Right lobe of liver (tissue), 6 donors: ENCODE results near the gene PSMB9. TPM values are rescaled to one million over a fixed set of nuclear protein-coding genes. Genes with fewer than 3 reads are reported as not detected.

Experiments used
- ATAC-seq, 4 donors: fragments of 200-7000 bp; cut with Tn5 transposase; one replicate each; pipeline ENCODE4 v1.9.1; 2020; ENCODE audit warnings: mild to moderate bottlenecking in 4 of 4, moderate library complexity in 4 of 4
- DNase-seq, 3 donors: peaks; one replicate each; pipeline ENCODE4 v3.0.0-alpha.2; 2020
- H3K27ac ChIP-seq, 3 donors: fragments of 200-600 bp; one replicate each; pipeline ENCODE4 v1.8.0; 2022
- H3K27me3 ChIP-seq, 2 donors: fragments of 200-600 bp; one replicate each; pipeline ENCODE4 v1.8.0; 2022
- H3K36me3 ChIP-seq, 4 donors: fragments of 200-600 bp; sonication (generic) in 1 of 4; one replicate each; pipeline versions ENCODE4 v1.5.1 to v1.8.0; 2017 to 2022; ENCODE audit warnings: control low read depth in 1 of 4
- H3K4me1 ChIP-seq, 4 donors: fragments of 200-600 bp; sonication (generic) in 1 of 4; one replicate each; pipeline versions ENCODE4 v1.5.1 to v1.8.0; 2017 to 2022; ENCODE audit warnings: control low read depth in 1 of 4
- H3K4me3 ChIP-seq, 3 donors: fragments of 200-600 bp; one replicate each; pipeline ENCODE4 v1.8.0; 2022
- H3K9me3 ChIP-seq, 4 donors: fragments of 200-600 bp; sonication (generic) in 1 of 4; one replicate each; pipeline versions ENCODE4 v1.5.1 to v1.8.0; 2017 to 2022; ENCODE audit warnings: control low read depth in 1 of 4
- POLR2A ChIP-seq: fragments of 450-650 bp; IDR thresholded peaks from one replicate; pipeline ENCODE4 v1.6.1; 2017; ENCODE audit warnings: antibody characterized with exemption, mild to moderate bottlenecking
- WGBS: methylation state at CpG from one replicate; pipeline ENCODE4 v1.1.6; 2018; ENCODE audit warnings: low coverage, low lambda C conversion rate; ENCODE audit not compliant: insufficient coverage; ENCODE audit errors: missing lambda C conversion rate; 5-methylcytosine and 5-hydroxymethylcytosine counted together
- intact Hi-C, 2 donors: fragments of 100-400 bp; cut with DNase I; formaldehyde crosslinking; loops; one replicate each; pipeline versions ENCODE4 v1.11.2 to v1.14.1; 2022
- small RNA-seq, 2 experiments: library from RNA; depleted of rRNA; stranded (forward); fragments of <200 nt; gene quantifications; one replicate each; pipeline ENCODE3, GENCODE V24; 2016
- total RNA-seq, 6 experiments: library from RNA; depleted of rRNA in 2 of 6; stranded (reverse); fragments of >200 nt in 2 of 6; fragmentation: NEBNext Ultra II Directional in 3 of 6; extraction: Animal tissue kit (Norgen Biotek cat#: 25700) in 3 of 6; gene quantifications; one replicate each; pipeline versions ENCODE4 v1.1.0 to v1.2.4, GENCODE V29; 2016 to 2023
- TF ChIP-seq, protein P1 (sequence below), 4 donors: fragments of 200-600 bp in 3 of 4; fragments of 450-650 bp in 1 of 4; IDR thresholded peaks; one replicate each; pipeline versions ENCODE4 v1.5.1 to v1.8.0; 2016 to 2022; ENCODE audit warnings: antibody characterized with exemption in 4 of 4, mild to moderate bottlenecking in 2 of 4
- donor health status: DM: no; HTN: yes; CAD: no.
- donor health status: DM: no; HTN: no; CAD: no.
- donor health status: DM: no; HTN: no; CAD: no.
- donor health status: DM: no; HTN: yes; CAD: no.
- donor health status: DM: no; HTN: yes; CAD: no.

Gene PSMB9
- total RNA-seq, 6 experiments from 2014 or later = 7.1 to 33.2 (median 18.0) TPM

DNA sequence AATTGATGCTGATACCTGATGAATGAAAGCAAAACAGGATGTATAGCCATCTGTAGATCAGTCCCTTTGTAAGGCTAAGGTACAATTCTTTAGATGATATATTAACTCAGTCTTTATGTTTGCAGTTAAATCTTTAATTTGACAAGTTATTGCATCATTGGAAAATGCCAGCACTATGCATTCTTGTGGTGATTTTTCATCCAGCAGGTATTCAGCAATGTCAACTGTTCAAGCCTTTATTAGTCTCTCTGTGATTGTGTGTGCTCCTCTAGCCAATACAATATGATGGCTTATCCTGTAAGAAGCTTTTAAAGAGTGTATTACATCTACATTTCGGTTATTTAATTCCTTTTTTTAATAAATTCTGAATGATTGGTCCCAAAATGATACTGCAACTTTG lies 52.5 kb downstream of the PSMB9 start:
- Histone ChIP-seq H3K27ac (no peak overlapping the region), H3K27me3 (no peaks in the 10 kb centered on the region), H3K9me3 (no peaks in the 10 kb centered on the region), H3K4me3 (no peak overlapping the region), H3K36me3 (no peaks in the 10 kb centered on the region), H3K4me1 (no peaks in the 10 kb centered on the region)
- intact Hi-C loops = no loop called here
- no peak for ATAC-seq
- DNase-seq = no peak
- WGBS = 52% methylated on average over 1 of the region's 1 CpG
- no peak for TF ChIP-seq POLR2A
- TF ChIP-seq, protein P1, sequence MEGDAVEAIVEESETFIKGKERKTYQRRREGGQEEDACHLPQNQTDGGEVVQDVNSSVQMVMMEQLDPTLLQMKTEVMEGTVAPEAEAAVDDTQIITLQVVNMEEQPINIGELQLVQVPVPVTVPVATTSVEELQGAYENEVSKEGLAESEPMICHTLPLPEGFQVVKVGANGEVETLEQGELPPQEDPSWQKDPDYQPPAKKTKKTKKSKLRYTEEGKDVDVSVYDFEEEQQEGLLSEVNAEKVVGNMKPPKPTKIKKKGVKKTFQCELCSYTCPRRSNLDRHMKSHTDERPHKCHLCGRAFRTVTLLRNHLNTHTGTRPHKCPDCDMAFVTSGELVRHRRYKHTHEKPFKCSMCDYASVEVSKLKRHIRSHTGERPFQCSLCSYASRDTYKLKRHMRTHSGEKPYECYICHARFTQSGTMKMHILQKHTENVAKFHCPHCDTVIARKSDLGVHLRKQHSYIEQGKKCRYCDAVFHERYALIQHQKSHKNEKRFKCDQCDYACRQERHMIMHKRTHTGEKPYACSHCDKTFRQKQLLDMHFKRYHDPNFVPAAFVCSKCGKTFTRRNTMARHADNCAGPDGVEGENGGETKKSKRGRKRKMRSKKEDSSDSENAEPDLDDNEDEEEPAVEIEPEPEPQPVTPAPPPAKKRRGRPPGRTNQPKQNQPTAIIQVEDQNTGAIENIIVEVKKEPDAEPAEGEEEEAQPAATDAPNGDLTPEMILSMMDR (IDR thresholded peaks at IDR 0.05) = no peak

DNA sequence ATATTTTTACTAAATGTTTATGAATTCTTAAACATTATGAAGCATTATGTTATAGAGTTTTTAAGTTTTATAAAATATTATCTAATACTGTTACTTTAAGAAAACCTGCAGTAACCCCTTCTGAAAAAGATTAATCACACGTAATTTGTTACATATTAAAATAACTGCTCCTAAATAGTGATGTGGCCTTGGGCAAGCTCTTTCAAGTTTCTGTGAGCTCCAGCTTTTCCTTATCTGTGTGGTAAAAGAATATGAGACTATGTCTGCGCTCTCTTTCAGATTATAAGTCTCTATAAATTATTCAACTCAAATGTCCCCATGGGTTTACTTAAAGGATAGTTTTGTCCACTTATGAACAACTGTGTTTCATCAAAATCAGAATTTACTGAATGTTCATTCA lies 54.9 kb downstream of the PSMB9 start:
- TF ChIP-seq, protein P1 (IDR thresholded peaks at IDR 0.05) = no peak
- no peak for TF ChIP-seq POLR2A
- ATAC-seq (no peak), DNase-seq (no peak)
- no peaks in the 10 kb centered on the region for H3K9me3 ChIP-seq
- no peak overlapping the region for H3K4me3 ChIP-seq
- no peak overlapping the region for H3K27ac ChIP-seq
- H3K4me1 ChIP-seq = no peaks in the 10 kb centered on the region
- intact Hi-C loops = no loop called here
- no peaks in the 10 kb centered on the region for H3K27me3 ChIP-seq
- H3K36me3 ChIP-seq = no peaks in the 10 kb centered on the region
- 67% methylated on average over 2 of the region's 2 CpGs for WGBS

Small RNA genes within 50 kb of the gene (small RNA-seq; reads per million reads assigned to genes)
- 0 reads per million in 2 experiments for gene HLA-Z

Other genes starting within 250 kb of the PSMB9 start
- gene HLA-DQA1, start 216.8 kb upstream of the PSMB9 start, total RNA-seq = 10 to 100 TPM in 3 of 6 experiments, under 1 TPM in 3; 0.31 to 15.9 (median 5.4) TPM
- gene HLA-DQB1, start 187.5 kb upstream of the PSMB9 start, total RNA-seq = 10 to 100 TPM in 2 of 6 experiments, 1 to 10 TPM in 1, under 1 TPM in 2, not detected in 1; 0.33 to 14.7 (median 1.7) TPM
- 1 to 10 TPM in 1 of 6 experiments, under 1 TPM in 4, not detected in 1; 0.25 to 7.7 (median 0.72) TPM for gene HLA-DQA2, start 112.8 kb upstream of the PSMB9 start, total RNA-seq
- 1 to 10 TPM in 1 of 6 experiments, under 1 TPM in 2, not detected in 3; 0.24 to 5.1 (median 0.46) TPM for gene HLA-DQB2, start 90.7 kb upstream of the PSMB9 start, total RNA-seq
- gene HLA-DOB, start 37.2 kb upstream of the PSMB9 start, total RNA-seq = under 1 TPM in 2 of 6 experiments, not detected in 4; 0.16 to 0.20 TPM
- gene TAP2, start 15.5 kb upstream of the PSMB9 start, total RNA-seq = 10 to 100 TPM in 4 of 6 experiments, 1 to 10 TPM in 2; 8.8 to 20.2 (median 15.9) TPM
- 10 to 100 TPM; 34.7 to 66.3 (median 40.5) TPM for gene PSMB8, start 10.1 kb upstream of the PSMB9 start, total RNA-seq
- gene TAP1, start 488 bp upstream of the PSMB9 start, total RNA-seq = 10 to 100 TPM in 5 of 6 experiments, 1 to 10 TPM in 1; 7.7 to 24.9 (median 17.8) TPM
- 10 to 100 TPM in 1 of 6 experiments, 1 to 10 TPM in 5; 1.8 to 22.0 (median 6.5) TPM for gene HLA-DMB, start 86.8 kb downstream of the PSMB9 start, total RNA-seq
- gene HLA-DMA, start 98.9 kb downstream of the PSMB9 start, total RNA-seq = 10 to 100 TPM in 4 of 6 experiments, 1 to 10 TPM in 2; 6.9 to 26.2 (median 10.7) TPM
- 100 to 1,000 TPM in 1 of 6 experiments, 10 to 100 TPM in 5; 66.3 to 111 (median 73.7) TPM for gene BRD2, start 114.4 kb downstream of the PSMB9 start, total RNA-seq
- gene HLA-DOA, start 155.4 kb downstream of the PSMB9 start, total RNA-seq = 1 to 10 TPM in 5 of 6 experiments, under 1 TPM in 1; 0.37 to 3.3 (median 1.2) TPM
- gene HLA-DPA1, start 219.5 kb downstream of the PSMB9 start, total RNA-seq = 10 to 100 TPM; 10.0 to 74.8 (median 26.3) TPM
- gene HLA-DPB1, start 221.8 kb downstream of the PSMB9 start, total RNA-seq = 10 to 100 TPM in 5 of 6 experiments, 1 to 10 TPM in 1; 8.6 to 66.7 (median 23.0) TPM